HG02970 (cell line): ENCODE results near the gene SLC12A8.

Source experiments
- ATAC-seq: cut with Tn5 transposase; IDR thresholded peaks from one replicate; pipeline ENCODE4 v1.9.1; 2021; ENCODE audit warnings: mild to moderate bottlenecking, moderate library complexity, moderate number of reproducible peaks; ENCODE audit not compliant: unreplicated experiment, low FRiP score

Gene SLC12A8

GRCh38 chr3:125119752-125120378 lies 92.7 kb downstream of the SLC12A8 start:
- ATAC-seq, result no peak

DNA sequence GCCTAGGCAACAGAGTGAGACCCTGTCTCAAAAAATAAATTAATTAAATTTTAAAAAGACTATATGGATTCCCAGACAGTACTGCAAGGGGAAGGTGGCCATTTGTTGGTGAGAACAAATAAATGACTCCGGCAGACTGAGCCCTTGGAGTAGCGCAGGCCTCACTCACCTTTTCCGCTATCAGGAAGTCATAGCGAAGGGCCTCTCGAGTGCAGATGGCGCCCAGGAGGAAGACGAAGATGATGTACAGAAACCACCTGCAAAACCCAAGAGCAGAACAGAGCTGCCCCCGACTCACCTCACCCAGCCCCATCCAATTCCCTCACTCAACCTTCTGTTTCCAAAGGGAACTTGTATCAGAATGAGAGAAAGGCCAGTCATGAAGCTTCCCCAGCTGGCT lies 93.9 kb downstream of the SLC12A8 start:
- no peak for ATAC-seq

GRCh38 chr3:125117631-125118191 lies 94.8 kb downstream of the SLC12A8 start:
- ATAC-seq, result no peak

DNA sequence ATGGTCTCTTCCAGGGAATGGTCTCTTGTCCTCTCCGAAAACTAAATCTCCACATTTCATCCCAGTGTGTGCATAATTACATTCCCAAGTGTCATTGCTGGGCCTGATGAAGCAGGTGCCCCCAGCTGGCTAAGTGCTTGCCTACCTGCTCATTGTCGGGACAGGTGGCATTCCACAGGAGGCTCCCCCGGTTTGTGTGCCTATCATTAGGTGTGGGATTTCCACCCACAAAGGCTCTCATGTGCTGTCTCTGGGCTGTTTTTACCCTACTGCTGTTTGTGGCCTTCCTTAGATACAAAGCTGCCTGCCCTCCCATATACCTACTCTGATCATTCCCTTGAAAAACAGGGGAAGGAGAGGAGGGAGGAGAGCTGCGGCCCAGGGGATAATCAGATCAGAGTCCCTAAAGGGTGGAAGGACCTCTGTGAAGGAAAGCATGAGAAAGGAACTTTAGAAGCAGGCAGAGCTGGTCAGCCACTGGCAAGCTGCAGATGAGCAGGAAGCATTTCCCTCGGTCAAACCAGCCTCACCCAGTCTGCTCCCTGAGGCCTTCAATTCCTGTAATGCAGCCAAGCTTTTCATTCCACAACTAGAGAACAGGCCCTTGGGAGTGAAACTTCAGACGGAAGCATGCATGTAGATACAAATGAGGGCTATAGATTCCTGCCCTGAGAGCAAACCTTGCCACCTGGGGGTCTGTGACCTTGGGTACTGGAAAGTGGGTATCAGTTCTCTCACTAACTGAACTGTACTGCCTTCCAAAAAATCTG lies 96.1 kb downstream of the SLC12A8 start:
- ATAC-seq, result no peak

GRCh38 chr3:125115640-125116039 lies 96.9 kb downstream of the SLC12A8 start:
- ATAC-seq, result no peak

DNA sequence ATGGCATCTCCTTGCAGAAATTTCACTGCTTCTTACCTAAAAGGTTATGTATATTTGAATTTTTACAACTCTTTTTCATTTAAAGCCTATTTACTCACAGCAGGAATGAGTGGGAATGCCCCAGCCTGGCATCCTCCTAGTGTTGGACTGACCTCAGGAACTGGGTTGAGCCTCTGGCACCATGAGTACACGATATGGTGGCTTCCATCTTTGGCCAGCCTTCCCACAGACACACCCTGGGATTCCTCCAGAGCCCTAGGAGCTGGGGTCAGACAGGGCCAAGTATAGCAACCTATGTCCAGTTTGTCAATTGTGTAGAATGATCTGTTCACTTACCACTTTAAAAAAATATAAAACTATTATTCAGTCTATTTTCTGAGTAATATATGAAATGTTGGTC lies 99.6 kb downstream of the SLC12A8 start:
- ATAC-seq, result no peak

DNA sequence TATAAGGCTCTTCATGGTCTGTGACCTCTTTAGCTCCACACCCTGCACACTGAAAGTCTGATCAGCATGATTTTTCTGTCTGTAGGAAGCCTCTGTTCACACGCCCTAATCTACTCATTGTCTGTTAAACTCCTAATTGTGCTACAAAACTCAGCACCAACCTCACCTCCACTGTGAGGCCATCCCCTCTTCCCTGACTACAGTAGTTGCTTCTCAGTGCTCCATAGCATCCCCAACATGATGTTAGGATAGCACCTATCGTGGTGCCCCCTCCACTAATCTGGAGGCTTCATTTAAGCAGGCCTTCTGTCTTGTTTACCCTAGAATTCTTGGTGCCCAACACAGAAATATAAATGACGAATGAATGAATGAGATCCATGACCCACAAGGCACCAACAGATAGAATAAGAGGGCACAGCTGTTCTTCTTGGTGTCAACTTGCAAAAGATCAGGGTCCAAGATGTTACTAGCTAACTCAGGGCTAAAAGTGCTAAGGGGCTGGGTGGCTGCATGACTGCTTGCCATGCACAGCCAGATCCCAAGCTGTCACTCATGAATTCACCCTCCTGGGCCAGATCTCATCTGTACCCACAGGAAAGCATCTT lies 101.6 kb downstream of the SLC12A8 start:
- ATAC-seq, result no peak

- no peak for ATAC-seq
Measured at GRCh38 chr3:125110016-125110875, 102.3 kb downstream of the SLC12A8 start.

GRCh38 chr3:125109536-125109925 lies 103.0 kb downstream of the SLC12A8 start:
- ATAC-seq, result no peak

- ATAC-seq, result no peak
Measured at GRCh38 chr3:125108833-125109535, 103.6 kb downstream of the SLC12A8 start.

DNA sequence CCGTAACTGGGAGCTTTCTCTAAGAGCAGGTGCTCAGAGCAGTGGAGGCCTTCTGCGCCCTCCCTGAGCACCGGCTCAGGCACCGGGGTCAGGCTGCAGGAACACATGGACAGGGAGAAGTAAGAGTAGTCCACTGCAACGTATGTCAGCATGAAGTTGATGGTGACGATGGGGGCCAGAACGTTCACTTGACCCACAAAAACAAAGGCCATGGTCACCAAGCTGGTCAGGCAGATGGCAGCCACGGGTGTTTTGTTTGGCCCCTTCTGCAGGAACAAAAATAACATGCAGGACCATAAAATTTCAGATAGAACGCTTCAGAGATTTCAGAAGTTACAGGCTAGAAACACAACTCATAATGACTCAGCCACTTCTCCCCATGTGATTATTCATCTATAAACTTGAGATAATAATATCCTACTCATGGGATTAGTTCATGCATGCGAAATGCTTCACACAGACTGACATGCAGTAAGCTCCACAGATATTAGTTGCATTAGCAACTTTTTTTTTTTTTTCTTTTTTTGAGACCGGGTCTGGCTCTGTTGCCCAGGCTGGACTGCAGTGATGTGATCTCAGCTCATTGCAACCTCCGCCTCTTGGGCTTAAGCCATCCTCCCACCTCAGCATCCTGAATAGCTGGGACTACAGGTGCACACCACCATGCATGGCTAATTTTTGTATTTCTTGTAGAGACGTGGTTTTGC lies 104.5 kb downstream of the SLC12A8 start:
- ATAC-seq, result no peak

GRCh38 chr3:125107363-125107762 lies 105.2 kb downstream of the SLC12A8 start:
- ATAC-seq, result no peak

GRCh38 chr3:125105116-125105515 lies 107.4 kb downstream of the SLC12A8 start:
- ATAC-seq, result no peak

DNA sequence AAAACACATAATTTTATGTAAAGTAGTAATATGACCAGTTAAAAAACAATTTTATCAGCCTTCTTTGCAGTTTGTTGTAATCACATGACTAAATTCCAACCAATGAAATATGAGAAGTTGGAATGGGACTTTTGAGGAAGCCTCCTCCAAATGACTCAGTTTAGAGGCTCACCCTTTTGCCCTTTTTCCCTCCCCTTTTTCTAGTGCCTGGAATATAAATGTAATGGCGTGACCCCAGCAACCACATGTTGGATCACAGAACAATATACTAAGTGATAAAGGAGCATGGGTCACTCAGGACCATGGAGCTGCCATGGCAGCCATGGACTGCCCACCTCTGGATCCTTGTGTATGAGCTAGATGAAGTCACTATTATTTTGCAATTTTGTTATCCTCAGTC lies 107.9 kb downstream of the SLC12A8 start:
- ATAC-seq, result no peak

DNA sequence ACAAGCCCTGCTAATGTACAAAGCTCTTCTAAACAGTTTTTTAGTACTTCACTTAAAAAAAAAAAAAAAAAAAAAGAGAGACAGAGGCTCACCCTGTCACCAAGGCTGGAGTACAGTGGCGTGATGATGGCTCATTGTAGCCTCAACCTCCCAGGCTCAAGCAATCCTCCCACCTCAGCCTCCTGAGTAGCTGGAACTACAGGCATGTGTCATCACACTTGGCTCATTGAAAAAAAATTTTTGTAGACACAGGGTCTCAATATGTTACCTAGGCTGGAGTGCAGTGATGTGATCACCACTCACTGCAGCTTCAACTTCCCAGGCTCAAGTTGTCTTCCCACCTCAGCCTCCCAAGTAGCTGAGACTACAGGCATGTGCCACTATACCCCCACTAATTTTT lies 109.1 kb downstream of the SLC12A8 start:
- ATAC-seq, result no peak

- no peak for ATAC-seq
Measured at GRCh38 chr3:125102470-125102869, 110.1 kb downstream of the SLC12A8 start.

- ATAC-seq, result no peak
Measured at GRCh38 chr3:125098611-125099291, 113.8 kb downstream of the SLC12A8 start.

GRCh38 chr3:125090649-125091048 lies 121.9 kb downstream of the SLC12A8 start:
- ATAC-seq, result no peak
